ENCODE results near the gene FNBP1. TPM values are rescaled to one million over a fixed set of nuclear protein-coding genes. Genes with fewer than 3 reads are reported as not detected.

The FNBP1 gene
- total and polyA plus RNA-seq, 2 experiments from 2014 or later = 26.6 to 28.8 TPM

DNA sequence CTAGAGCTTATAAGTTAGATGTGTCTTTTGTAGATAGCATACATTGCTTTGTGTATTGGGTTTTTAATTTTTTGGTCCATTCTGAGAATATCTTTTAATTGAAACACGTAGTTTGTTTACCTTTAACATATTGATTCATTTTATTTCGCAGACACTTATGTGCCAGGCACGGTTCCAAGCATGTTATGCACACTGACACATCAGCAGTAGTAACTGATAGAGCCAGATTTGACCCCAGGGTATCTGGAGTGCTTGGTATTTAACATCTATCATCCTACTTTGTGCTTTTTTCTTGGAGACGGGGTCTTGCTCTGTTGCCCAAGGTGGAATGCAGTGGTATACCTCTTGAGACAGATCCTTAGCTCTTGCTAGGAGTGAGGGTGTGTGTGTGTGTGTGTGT, 135.8 kb downstream of the FNBP1 start (continued):
- TF ChIP-seq, protein P1, sequence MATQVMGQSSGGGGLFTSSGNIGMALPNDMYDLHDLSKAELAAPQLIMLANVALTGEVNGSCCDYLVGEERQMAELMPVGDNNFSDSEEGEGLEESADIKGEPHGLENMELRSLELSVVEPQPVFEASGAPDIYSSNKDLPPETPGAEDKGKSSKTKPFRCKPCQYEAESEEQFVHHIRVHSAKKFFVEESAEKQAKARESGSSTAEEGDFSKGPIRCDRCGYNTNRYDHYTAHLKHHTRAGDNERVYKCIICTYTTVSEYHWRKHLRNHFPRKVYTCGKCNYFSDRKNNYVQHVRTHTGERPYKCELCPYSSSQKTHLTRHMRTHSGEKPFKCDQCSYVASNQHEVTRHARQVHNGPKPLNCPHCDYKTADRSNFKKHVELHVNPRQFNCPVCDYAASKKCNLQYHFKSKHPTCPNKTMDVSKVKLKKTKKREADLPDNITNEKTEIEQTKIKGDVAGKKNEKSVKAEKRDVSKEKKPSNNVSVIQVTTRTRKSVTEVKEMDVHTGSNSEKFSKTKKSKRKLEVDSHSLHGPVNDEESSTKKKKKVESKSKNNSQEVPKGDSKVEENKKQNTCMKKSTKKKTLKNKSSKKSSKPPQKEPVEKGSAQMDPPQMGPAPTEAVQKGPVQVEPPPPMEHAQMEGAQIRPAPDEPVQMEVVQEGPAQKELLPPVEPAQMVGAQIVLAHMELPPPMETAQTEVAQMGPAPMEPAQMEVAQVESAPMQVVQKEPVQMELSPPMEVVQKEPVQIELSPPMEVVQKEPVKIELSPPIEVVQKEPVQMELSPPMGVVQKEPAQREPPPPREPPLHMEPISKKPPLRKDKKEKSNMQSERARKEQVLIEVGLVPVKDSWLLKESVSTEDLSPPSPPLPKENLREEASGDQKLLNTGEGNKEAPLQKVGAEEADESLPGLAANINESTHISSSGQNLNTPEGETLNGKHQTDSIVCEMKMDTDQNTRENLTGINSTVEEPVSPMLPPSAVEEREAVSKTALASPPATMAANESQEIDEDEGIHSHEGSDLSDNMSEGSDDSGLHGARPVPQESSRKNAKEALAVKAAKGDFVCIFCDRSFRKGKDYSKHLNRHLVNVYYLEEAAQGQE (IDR thresholded peaks at IDR 0.05; ENCODE audit: unreplicated experiment) = no peak
- TF ChIP-seq POLR2AphosphoS5 (IDR thresholded peaks at IDR 0.05; ENCODE audit: low read depth) = no peak
- no peak for TF ChIP-seq ZNF114 (CRISPR knock-in tag; IDR thresholded peaks at IDR 0.05)
- no peak for TF ChIP-seq ZNF331 (CRISPR knock-in tag; IDR thresholded peaks at IDR 0.05; ENCODE audit: low read depth)
- no peak for TF ChIP-seq CREB1 (CRISPR knock-in tag; IDR thresholded peaks at IDR 0.05; ENCODE audit: low read depth)
- TF ChIP-seq, protein P2, sequence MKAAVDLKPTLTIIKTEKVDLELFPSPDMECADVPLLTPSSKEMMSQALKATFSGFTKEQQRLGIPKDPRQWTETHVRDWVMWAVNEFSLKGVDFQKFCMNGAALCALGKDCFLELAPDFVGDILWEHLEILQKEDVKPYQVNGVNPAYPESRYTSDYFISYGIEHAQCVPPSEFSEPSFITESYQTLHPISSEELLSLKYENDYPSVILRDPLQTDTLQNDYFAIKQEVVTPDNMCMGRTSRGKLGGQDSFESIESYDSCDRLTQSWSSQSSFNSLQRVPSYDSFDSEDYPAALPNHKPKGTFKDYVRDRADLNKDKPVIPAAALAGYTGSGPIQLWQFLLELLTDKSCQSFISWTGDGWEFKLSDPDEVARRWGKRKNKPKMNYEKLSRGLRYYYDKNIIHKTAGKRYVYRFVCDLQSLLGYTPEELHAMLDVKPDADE (IDR thresholded peaks at IDR 0.05) = no peak
- no peak for TF ChIP-seq EZH2 (IDR thresholded peaks at IDR 0.05; ENCODE audit: low read depth, unreplicated experiment)
- no peak for TF ChIP-seq STAT1 (IDR thresholded peaks at IDR 0.05; ENCODE audit: unreplicated experiment)
- TF ChIP-seq EZH2phosphoT487 (IDR thresholded peaks at IDR 0.05; ENCODE audit: unreplicated experiment) = no peak
- TF ChIP-seq, protein P3, sequence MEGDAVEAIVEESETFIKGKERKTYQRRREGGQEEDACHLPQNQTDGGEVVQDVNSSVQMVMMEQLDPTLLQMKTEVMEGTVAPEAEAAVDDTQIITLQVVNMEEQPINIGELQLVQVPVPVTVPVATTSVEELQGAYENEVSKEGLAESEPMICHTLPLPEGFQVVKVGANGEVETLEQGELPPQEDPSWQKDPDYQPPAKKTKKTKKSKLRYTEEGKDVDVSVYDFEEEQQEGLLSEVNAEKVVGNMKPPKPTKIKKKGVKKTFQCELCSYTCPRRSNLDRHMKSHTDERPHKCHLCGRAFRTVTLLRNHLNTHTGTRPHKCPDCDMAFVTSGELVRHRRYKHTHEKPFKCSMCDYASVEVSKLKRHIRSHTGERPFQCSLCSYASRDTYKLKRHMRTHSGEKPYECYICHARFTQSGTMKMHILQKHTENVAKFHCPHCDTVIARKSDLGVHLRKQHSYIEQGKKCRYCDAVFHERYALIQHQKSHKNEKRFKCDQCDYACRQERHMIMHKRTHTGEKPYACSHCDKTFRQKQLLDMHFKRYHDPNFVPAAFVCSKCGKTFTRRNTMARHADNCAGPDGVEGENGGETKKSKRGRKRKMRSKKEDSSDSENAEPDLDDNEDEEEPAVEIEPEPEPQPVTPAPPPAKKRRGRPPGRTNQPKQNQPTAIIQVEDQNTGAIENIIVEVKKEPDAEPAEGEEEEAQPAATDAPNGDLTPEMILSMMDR (conservative IDR thresholded peaks at IDR 0.05; ENCODE audit: low read depth in 2 of 2) = no peak
- no peak for TF ChIP-seq JUNB (IDR thresholded peaks at IDR 0.05; ENCODE audit: unreplicated experiment)

DNA sequence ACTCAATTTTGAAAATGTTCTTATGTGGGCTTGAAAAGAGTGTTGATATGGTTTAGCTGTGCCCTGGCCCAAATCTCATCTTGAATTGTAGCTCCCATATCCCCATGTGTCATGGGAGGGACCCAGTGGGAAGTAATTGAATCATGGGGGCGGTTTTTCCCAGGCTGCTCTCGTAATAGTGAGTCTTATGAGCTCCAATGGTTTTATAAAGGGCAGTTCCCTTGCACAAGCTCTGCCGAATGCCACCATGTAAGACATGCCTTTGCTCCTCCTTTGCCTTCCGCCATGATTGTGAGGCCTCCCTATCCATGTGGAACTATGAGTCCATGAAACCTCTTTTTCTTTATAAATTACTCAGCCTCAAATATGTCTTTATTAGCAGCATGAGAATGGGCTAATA, 136.7 kb downstream of the FNBP1 start:
- Histone ChIP-seq H3K4me1 (ENCODE audit: insufficient read depth) (peaks cover 7% of the 10 kb centered on the region; the same call in 1 of the 2 replicates), H2AFZ (no peak overlapping the region)
- TF ChIP-seq EZH2 (IDR thresholded peaks at IDR 0.05; ENCODE audit: low read depth, unreplicated experiment) (no peak), STAT1 (IDR thresholded peaks at IDR 0.05; ENCODE audit: unreplicated experiment) (no peak), CREB1 (CRISPR knock-in tag; IDR thresholded peaks at IDR 0.05; ENCODE audit: low read depth) (no peak)
- TF ChIP-seq, protein P2 (IDR thresholded peaks at IDR 0.05) = no peak

More for the DNA sequence above, 136.7 kb downstream of the FNBP1 start:
- H3K27me3 ChIP-seq (ENCODE audit: insufficient read depth) = no peaks in the 10 kb centered on the region
- H4K20me1 ChIP-seq (replicated peaks; ENCODE audit: insufficient read depth) = no peaks in the 10 kb centered on the region
- H3K27ac Mint-ChIP-seq = no peak overlapping the region
- no peak overlapping the region for H3K4me3 Mint-ChIP-seq
- H3K4me3 ChIP-seq = no peak overlapping the region
- ATAC-seq (no peak), DNase-seq (ENCODE audit: low spot score) (no peak)
- peaks cover 23% of the 10 kb centered on the region for H3K36me3 Mint-ChIP-seq (ENCODE audit: low read depth)
- H3K9me2 ChIP-seq (ENCODE audit: insufficient read depth) = no peaks in the 10 kb centered on the region
- no peaks in the 10 kb centered on the region for H3K79me2 ChIP-seq (replicated peaks; ENCODE audit: insufficient read depth)
- peaks cover 16% of the 10 kb centered on the region for H3K4me1 Mint-ChIP-seq
- H3K9me3 Mint-ChIP-seq = no peaks in the 10 kb centered on the region; the same call in 2 of the 3 replicates
- peaks cover 6% of the 10 kb centered on the region for H3K27me3 Mint-ChIP-seq (ENCODE audit: insufficient read depth, low read depth, poor library complexity)
- no peak overlapping the region for H3K27ac ChIP-seq (ENCODE audit: low read depth)
- H3K4me2 ChIP-seq = no peak overlapping the region
- 0 out of 2 replicates have a peak, but pooled peaks cover 3% of the 10 kb centered on the region for H3F3A ChIP-seq (replicated peaks; ENCODE audit: low read depth)
- peaks cover 8% of the 10 kb centered on the region; the same call in 1 of the 2 replicates for H3K36me3 ChIP-seq (ENCODE audit: insufficient read depth)
